ENCODE measurements around the gene GPAM.

DNA sequence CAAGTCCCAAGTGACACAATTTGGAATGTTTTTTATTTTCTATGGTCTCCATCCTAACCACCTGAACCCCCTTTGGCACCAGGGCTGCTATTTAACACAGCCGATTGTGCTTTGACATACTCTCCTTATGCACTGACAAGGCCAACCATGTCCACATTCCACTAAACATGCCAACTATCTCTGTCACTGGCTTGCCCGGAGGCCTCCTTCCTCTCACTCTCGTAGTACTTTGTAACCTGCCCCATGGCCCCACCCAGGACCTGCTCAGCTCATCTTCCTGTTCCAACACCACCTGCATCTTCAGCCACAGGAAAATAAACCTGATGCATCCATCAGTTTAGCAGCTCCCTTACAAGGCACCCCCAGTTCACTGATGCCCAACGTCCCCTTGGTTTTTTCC lies 63.1 kb downstream of the GPAM start:
- TF ChIP-seq, protein P1, sequence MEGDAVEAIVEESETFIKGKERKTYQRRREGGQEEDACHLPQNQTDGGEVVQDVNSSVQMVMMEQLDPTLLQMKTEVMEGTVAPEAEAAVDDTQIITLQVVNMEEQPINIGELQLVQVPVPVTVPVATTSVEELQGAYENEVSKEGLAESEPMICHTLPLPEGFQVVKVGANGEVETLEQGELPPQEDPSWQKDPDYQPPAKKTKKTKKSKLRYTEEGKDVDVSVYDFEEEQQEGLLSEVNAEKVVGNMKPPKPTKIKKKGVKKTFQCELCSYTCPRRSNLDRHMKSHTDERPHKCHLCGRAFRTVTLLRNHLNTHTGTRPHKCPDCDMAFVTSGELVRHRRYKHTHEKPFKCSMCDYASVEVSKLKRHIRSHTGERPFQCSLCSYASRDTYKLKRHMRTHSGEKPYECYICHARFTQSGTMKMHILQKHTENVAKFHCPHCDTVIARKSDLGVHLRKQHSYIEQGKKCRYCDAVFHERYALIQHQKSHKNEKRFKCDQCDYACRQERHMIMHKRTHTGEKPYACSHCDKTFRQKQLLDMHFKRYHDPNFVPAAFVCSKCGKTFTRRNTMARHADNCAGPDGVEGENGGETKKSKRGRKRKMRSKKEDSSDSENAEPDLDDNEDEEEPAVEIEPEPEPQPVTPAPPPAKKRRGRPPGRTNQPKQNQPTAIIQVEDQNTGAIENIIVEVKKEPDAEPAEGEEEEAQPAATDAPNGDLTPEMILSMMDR (IDR thresholded peaks at IDR 0.05; ENCODE audit: insufficient read depth, low read depth, low read length) = no peak
- no peak for TF ChIP-seq EZH2 (IDR thresholded peaks at IDR 0.05; ENCODE audit: insufficient read depth, low read length)

Measured in astrocyte (in vitro differentiated cells and primary cell).